Adipose tissue (tissue), 3 donors: Measurements from ENCODE around the gene TRIM15. TPM values are rescaled to one million over a fixed set of nuclear protein-coding genes. Genes with fewer than 3 reads are reported as not detected.
"Not testable (repeated sequence)": the region's sequence is repeated elsewhere in the genome, so short reads cannot be mapped to it uniquely, and the experiment has no call there.

Experiments used
- H3K27ac ChIP-seq: one replicate; pipeline ENCODE4 v1.5.1; 2013; ENCODE audit warnings: low read depth, low read length
- WGBS, 3 donors: extraction: QIAGEN DNeasy Blood & Tissue Kit; methylation state at CpG; one replicate each; pipeline ENCODE4 v1.1.7; 2013; 5-methylcytosine and 5-hydroxymethylcytosine counted together
- polyA plus RNA-seq, 3 donors: library from polyadenylated mRNA; stranded (reverse); fragments of 200-250 nt; gene quantifications; one replicate each; pipeline ENCODE4 v1.2.3, GENCODE V29; 2013
- donor health status: healthy with polysubstance abuse.
- donor health status: Bipolar disorder and iron deficiency.
- donor health status: healthy.

Gene TRIM15
- polyA plus RNA-seq, 3 donors = not detected

DNA sequence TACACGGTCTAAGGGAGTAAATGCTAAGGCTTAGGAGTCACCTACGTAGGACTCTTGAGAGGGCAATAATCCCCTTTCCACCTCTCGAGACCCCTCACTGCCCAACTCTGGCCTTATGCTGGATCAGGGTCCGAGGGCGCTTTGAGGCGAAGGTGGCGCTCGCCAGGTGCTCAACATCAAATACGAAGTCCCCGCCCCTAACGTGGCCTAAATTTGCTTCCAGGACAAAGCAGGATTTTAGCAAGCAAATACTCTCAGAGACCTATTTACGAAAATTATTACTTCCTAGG, 50.3 kb downstream of the TRIM15 start:
- peak overlapping the region; percentile 35 for H3K27ac ChIP-seq
- 0% methylated on average over 12 of the region's 12 CpGs for WGBS, 3 donors

DNA sequence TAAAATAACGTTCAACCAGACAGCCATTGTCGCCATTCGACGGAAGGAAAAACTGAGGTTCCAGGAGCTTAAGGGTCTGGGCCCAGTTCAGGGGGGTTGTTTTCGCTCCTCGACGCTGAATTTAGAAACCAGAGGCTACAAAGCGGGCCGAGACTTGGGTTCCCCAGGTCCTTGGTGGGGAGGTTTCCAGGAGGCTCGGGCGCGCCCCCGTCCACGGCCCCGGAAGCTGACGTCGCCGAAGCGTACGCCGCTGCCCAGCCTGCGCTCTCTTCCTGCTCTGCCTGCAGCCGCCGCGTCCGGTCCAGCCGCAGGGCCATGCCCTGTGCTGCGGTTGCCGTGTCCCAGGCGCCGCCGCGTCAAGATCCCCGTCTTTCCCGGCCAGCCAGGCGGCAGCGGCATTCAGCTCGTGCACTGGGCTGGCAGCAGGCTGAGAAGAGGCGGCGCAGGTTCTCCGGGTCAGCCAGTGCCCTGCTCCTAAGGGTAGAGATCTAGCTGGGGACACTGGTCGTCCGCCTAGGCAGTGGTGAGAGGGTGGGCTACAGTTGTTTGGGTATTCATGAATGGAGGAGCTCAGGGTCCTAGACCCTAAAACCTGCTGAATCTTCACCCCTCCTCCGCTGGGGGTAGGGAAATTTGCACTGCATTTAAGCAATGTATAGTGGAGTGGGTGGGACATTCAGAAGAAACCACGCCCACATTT, 50.8 kb downstream of the TRIM15 start:
- WGBS, 3 donors = 0 to 1% (median 1%) methylated on average over 45 of the region's 45 CpGs
- H3K27ac ChIP-seq = peak overlapping the region; percentile 35

DNA sequence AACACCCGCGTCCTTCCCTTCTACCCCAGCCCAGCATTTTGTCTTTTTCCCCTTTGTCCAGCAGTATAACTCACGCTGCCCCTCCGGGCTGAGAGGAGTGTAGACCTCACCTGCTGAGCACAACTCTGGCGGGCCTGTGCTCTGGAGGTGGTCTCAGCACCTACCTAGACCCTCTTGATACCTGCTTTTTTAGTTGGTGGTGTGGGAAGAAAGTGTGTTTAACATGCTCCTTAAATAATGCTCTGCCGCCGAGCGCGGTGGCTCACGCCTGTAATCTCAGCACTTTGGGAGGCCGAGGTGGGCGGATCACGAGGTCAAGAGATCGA, 51.3 kb downstream of the TRIM15 start:
- WGBS, 3 donors = 58 to 68% (median 67%) methylated on average over 13 to 14 of the region's 14 CpGs
- H3K27ac ChIP-seq = peak overlapping the region; percentile 35

DNA sequence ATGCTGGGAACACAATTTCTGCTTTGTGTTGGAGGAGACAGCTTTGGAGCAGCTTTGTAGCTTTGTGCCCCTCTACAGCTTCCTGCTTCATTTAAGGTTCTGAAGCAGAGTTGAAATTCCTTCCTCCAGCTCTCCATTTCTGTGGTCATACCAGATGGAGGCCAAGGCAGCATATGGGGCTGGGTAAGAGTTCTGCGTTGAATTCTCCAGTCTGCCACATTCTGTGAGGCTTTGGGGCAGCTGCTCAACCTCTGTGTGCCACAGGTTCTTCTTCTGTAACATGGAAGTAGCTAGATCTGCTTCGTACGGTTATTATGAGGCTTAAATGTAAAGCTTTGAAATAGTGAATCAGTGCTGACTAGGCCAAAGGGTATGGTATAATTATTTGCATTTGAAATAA, 52.8 kb downstream of the TRIM15 start:
- 58 to 78% (median 74%) methylated on average over 3 of the region's 3 CpGs for WGBS, 3 donors
- no peak overlapping the region for H3K27ac ChIP-seq

- 0% methylated on average over 1 of the region's 1 CpG for WGBS, 3 donors
- no peak overlapping the region for H3K27ac ChIP-seq
Observed at GRCh38 chr6:30219244-30219643, 55.9 kb downstream of the TRIM15 start.

- H3K27ac ChIP-seq = not testable (repeated sequence)
- WGBS, 3 donors = 62 to 88% (median 79%) methylated on average over 6 of the region's 6 CpGs
Observed at GRCh38 chr6:30221395-30221794, 58.0 kb downstream of the TRIM15 start.

DNA sequence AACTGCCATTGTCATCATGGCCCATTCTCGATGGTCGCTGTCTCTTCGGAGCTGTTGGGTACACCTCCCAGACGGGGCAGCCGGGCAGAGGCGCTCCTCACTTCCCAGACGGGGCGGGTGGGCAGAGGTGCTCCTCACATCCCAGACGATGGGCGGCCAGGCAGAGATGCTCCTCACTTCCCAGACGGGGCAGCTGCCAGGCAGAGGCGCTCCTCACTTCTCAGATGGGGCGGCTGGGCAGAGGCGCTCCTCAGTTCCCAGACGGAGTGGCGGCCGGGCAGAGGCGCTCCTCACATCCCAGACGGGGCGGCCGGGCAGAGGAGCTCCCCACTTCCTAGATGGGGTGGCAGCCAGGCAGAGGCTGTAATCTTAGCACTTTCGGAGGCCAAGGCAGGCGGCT, 58.6 kb downstream of the TRIM15 start:
- H3K27ac ChIP-seq = not testable (repeated sequence)
- WGBS, 3 donors = 92 to 97% (median 94%) methylated on average over 23 of the region's 23 CpGs

Other genes with a start within 250 kb of the TRIM15 start
- 100 to 1,000 TPM; 247 to 458 (median 264) TPM for gene HLA-A, start 221.0 kb upstream of the TRIM15 start, polyA plus RNA-seq
- gene POLR1H, start 102.3 kb upstream of the TRIM15 start, polyA plus RNA-seq = 10 to 100 TPM; 33.2 to 39.4 (median 33.5) TPM
- gene PPP1R11, start 96.3 kb upstream of the TRIM15 start, polyA plus RNA-seq = 10 to 100 TPM; 34.0 to 58.8 (median 46.7) TPM
- 1 to 10 TPM in 1 of 3 donors, under 1 TPM in 1, not detected in 1; 0.12 to 1.0 TPM for gene RNF39, start 87.8 kb upstream of the TRIM15 start, polyA plus RNA-seq
- 1 to 10 TPM in 1 of 3 donors, under 1 TPM in 1, not detected in 1; 0.21 to 1.2 TPM for gene TRIM31, start 50.5 kb upstream of the TRIM15 start, polyA plus RNA-seq
- gene TRIM40, start 27.4 kb upstream of the TRIM15 start, polyA plus RNA-seq = not detected
- not detected for gene TRIM10, start 2.3 kb upstream of the TRIM15 start, polyA plus RNA-seq
- gene TRIM26, start 49.9 kb downstream of the TRIM15 start, polyA plus RNA-seq = 10 to 100 TPM; 12.9 to 30.8 (median 22.6) TPM
- 1 to 10 TPM; 7.2 to 9.6 (median 9.5) TPM for gene TRIM39, start 163.4 kb downstream of the TRIM15 start, polyA plus RNA-seq
- gene RPP21, start 181.6 kb downstream of the TRIM15 start, polyA plus RNA-seq = 10 to 100 TPM; 64.3 to 86.6 (median 72.7) TPM